H1 (cell line): Measurements from ENCODE around the gene MRPL28. TPM values are rescaled to one million over a fixed set of nuclear protein-coding genes. Genes with fewer than 3 reads are reported as not detected.

Experiments
- CTCF ChIA-PET: fragments of 300-600 bp; sonication (Branson Sonifier 250); formaldehyde crosslinking; loops from one replicate; lab custom pipeline; 2021; ENCODE audit not compliant: partially characterized antibody; lab: Charles Lee
- POLR2A ChIA-PET: fragments of 300-600 bp; sonication (Branson Sonifier 250); formaldehyde crosslinking; loops from one replicate; lab custom pipeline; 2021; ENCODE audit warnings: inconsistent platforms; ENCODE audit not compliant: partially characterized antibody; lab: Charles Lee
- DNase-seq, 2 experiments: peaks; one replicate each; pipeline versions ENCODE4 v3.0.0 to v3.0.0-alpha.2; 2010 to 2022; ENCODE audit warnings: low spot score in 2 of 2, low read depth in 1 of 2, mixed read lengths in 1 of 2
- FAIRE-seq: peaks from 2 replicates; lab custom pipeline; 2011; peaks lifted over from hg19 to GRCh38; lab: Jason Lieb, UNC
- H2AFZ ChIP-seq: 2 replicates; pipeline ENCODE4 v1.8.1; 2012; ENCODE audit warnings: low read length, inconsistent platforms
- H2AK5ac ChIP-seq: 2 replicates; pipeline ENCODE4 v1.6.1; 2013; ENCODE audit warnings: low read depth, low read length
- H2BK120ac ChIP-seq: replicated peaks from 2 replicates; pipeline ENCODE3; 2013; ENCODE audit warnings: low read depth, low read length, inconsistent platforms
- H2BK12ac ChIP-seq: 2 replicates; pipeline ENCODE4 v1.6.1; 2013; ENCODE audit warnings: low read depth, low read length
- H2BK15ac ChIP-seq: 2 replicates; pipeline ENCODE4 v1.6.1; 2013; ENCODE audit warnings: low read length
- H2BK20ac ChIP-seq: 2 replicates; pipeline ENCODE4 v1.6.1; 2013; ENCODE audit warnings: low read length
- H2BK5ac ChIP-seq: 2 replicates; pipeline ENCODE4 v1.6.1; 2013; ENCODE audit warnings: low read depth, low read length
- H3K14ac ChIP-seq: 2 replicates; pipeline ENCODE4 v1.6.1; 2013; ENCODE audit warnings: inconsistent platforms; ENCODE audit not compliant: insufficient read length
- H3K18ac ChIP-seq: 2 replicates; pipeline ENCODE4 v1.6.1; 2013; ENCODE audit warnings: low read length; ENCODE audit errors: extremely low read depth
- H3K23ac ChIP-seq: 2 replicates; pipeline ENCODE4 v1.6.1; 2013; ENCODE audit warnings: inconsistent platforms; ENCODE audit not compliant: insufficient read length
- H3K23me2 ChIP-seq: 2 replicates; pipeline ENCODE4 v1.6.1; 2013; ENCODE audit warnings: low read depth, low read length
- H3K27ac ChIP-seq: 2 replicates; pipeline ENCODE4 v1.6.1; 2011; ENCODE audit warnings: low read depth, low read length, inconsistent platforms
- H3K27me3 ChIP-seq, 4 experiments: replicated peaks in 1 of 4; 1 replicate in 1 of 4; 2 replicates in 3 of 4; pipeline versions ENCODE4 v1.6.1 to v1.8.1; 2011 to 2013; ENCODE audit warnings: low read length in 3 of 4, mild to moderate bottlenecking in 3 of 4, inconsistent platforms in 2 of 4, mixed read lengths in 2 of 4, moderate library complexity in 1 of 4; ENCODE audit not compliant: control insufficient read depth in 3 of 4, insufficient read depth in 3 of 4; ENCODE audit errors: extremely low read depth in 1 of 4
- H3K36me3 ChIP-seq, 4 experiments: 2 replicates each; pipeline versions ENCODE4 v1.6.1 to v1.8.1; 2011 to 2013; ENCODE audit warnings: mild to moderate bottlenecking in 4 of 4, low read length in 3 of 4, moderate library complexity in 2 of 4, control low read depth in 1 of 4, inconsistent platforms in 1 of 4; ENCODE audit not compliant: insufficient read depth in 4 of 4, control insufficient read depth in 2 of 4
- H3K4ac ChIP-seq: replicated peaks from 2 replicates; pipeline ENCODE3; 2013; ENCODE audit warnings: low read length, low read depth, mixed read lengths, inconsistent platforms; ENCODE audit not compliant: insufficient read length
- H3K4me1 ChIP-seq, 4 experiments: replicated peaks in 1 of 4; 1 replicate in 1 of 4; 2 replicates in 3 of 4; pipeline versions ENCODE4 v1.6.1 to v1.8.1; 2011 to 2013; ENCODE audit warnings: low read length in 3 of 4, inconsistent platforms in 2 of 4, mixed read lengths in 1 of 4; ENCODE audit not compliant: insufficient read depth in 4 of 4, control insufficient read depth in 3 of 4
- H3K4me2 ChIP-seq, 2 experiments: 2 replicates each; pipeline versions ENCODE4 v1.6.1 to v1.8.1; 2011 to 2013; ENCODE audit warnings: low read depth in 2 of 2, low read length in 2 of 2, control low read depth in 1 of 2, inconsistent platforms in 1 of 2, mild to moderate bottlenecking in 1 of 2; ENCODE audit not compliant: insufficient read depth in 1 of 2
- H3K4me3 ChIP-seq, 4 experiments: fragments of 200-600, 300-600 bp in 1 of 4; sonication (generic), shearing (Covaris generic), sonication (Bioruptor Twin) in 1 of 4; 2 replicates each; pipeline versions ENCODE4 v1.5.1 to v1.8.1; 2011 to 2016; ENCODE audit warnings: low read length in 4 of 4, low read depth in 3 of 4, control low read depth in 2 of 4, inconsistent platforms in 2 of 4, mild to moderate bottlenecking in 2 of 4, mixed read lengths in 1 of 4, moderate library complexity in 1 of 4; ENCODE audit not compliant: insufficient read depth in 2 of 4; ENCODE audit errors: extremely low read depth in 1 of 4
- H3K56ac ChIP-seq: replicated peaks from 2 replicates; pipeline ENCODE3; 2013; ENCODE audit warnings: low read depth, mild to moderate bottlenecking, mixed read lengths, low read length, inconsistent platforms; ENCODE audit not compliant: insufficient read length
- H3K79me1 ChIP-seq: 2 replicates; pipeline ENCODE4 v1.6.1; 2013; ENCODE audit warnings: low read depth, low read length, control low read depth
- H3K79me2 ChIP-seq, 2 experiments: 2 replicates each; pipeline versions ENCODE4 v1.6.1 to v1.8.1; 2012 to 2013; ENCODE audit warnings: low read length in 2 of 2, mild to moderate bottlenecking in 2 of 2, inconsistent platforms in 1 of 2; ENCODE audit not compliant: insufficient read depth in 2 of 2, control insufficient read depth in 1 of 2
- H3K9ac ChIP-seq, 4 experiments: replicated peaks in 1 of 4; 1 replicate in 1 of 4; 2 replicates in 3 of 4; pipeline versions ENCODE4 v1.6.1 to v1.8.1; 2011 to 2013; ENCODE audit warnings: low read depth in 3 of 4, low read length in 3 of 4, control low read depth in 2 of 4, mild to moderate bottlenecking in 2 of 4, moderate library complexity in 2 of 4, inconsistent platforms in 1 of 4; ENCODE audit errors: extremely low read depth in 1 of 4
- H3K9me3 ChIP-seq, 2 experiments: 2 replicates each; pipeline versions ENCODE4 v1.6.1 to v1.8.1; 2012 to 2013; ENCODE audit warnings: mild to moderate bottlenecking in 2 of 2, moderate library complexity in 2 of 2, control low read depth in 1 of 2, inconsistent platforms in 1 of 2, low read depth in 1 of 2, low read length in 1 of 2, mixed read lengths in 1 of 2; ENCODE audit not compliant: insufficient read depth in 2 of 2
- H4K20me1 ChIP-seq, 2 experiments: replicated peaks in 1 of 2; 2 replicates each; pipeline versions ENCODE3 to v1.8.1; 2011 to 2013; ENCODE audit warnings: inconsistent platforms in 2 of 2, low read length in 2 of 2, mild to moderate bottlenecking in 1 of 2; ENCODE audit not compliant: insufficient read depth in 2 of 2, control insufficient read depth in 1 of 2
- H4K5ac ChIP-seq: 2 replicates; pipeline ENCODE4 v1.6.1; 2013; ENCODE audit warnings: low read length, low read depth, mixed read lengths, inconsistent platforms; ENCODE audit not compliant: insufficient read length
- H4K8ac ChIP-seq: 2 replicates; pipeline ENCODE4 v1.8.0; 2013; ENCODE audit warnings: mild to moderate bottlenecking, moderate library complexity, low read length, inconsistent platforms; ENCODE audit not compliant: insufficient read depth; ENCODE audit errors: extremely low read depth
- H4K91ac ChIP-seq: replicated peaks from 2 replicates; pipeline ENCODE3; 2013; ENCODE audit warnings: low read length, mixed read lengths, inconsistent platforms; ENCODE audit not compliant: insufficient read length
- EP300 ChIP-seq, 2 experiments: IDR thresholded peaks; 1 replicate in 1 of 2; 2 replicates in 1 of 2; pipeline ENCODE4 v1.6.1; 2011 to 2012; ENCODE audit warnings: low read depth in 2 of 2, low read length in 2 of 2, mild to moderate bottlenecking in 2 of 2, borderline replicate concordance in 1 of 2, inconsistent platforms in 1 of 2, moderate library complexity in 1 of 2
- POLR2A ChIP-seq, 2 experiments: IDR thresholded peaks; 1 replicate in 1 of 2; 2 replicates in 1 of 2; pipeline ENCODE4 v1.6.1; 2011; ENCODE audit warnings: low read depth in 2 of 2, low read length in 2 of 2, mild to moderate bottlenecking in 2 of 2; ENCODE audit errors: control extremely low read depth in 1 of 2
- WGBS, 2 experiments: shearing (Covaris generic) in 1 of 2; methylation state at CpG; one replicate each; pipeline versions ENCODE4 v1.1.6 to v1.1.7; 2013 to 2015; ENCODE audit warnings: low lambda C conversion rate in 2 of 2, mixed read lengths in 2 of 2, inconsistent platforms in 1 of 2, low coverage in 1 of 2, missing lambda C conversion rate in 1 of 2; ENCODE audit not compliant: insufficient replicate concordance in 2 of 2, insufficient coverage in 1 of 2, insufficient read length in 1 of 2; ENCODE audit errors: extremely low coverage in 1 of 2, missing lambda C conversion rate in 1 of 2; 5-methylcytosine and 5-hydroxymethylcytosine counted together
- polyA plus RNA-seq, 7 experiments: library from polyadenylated mRNA; depleted of rRNA in 3 of 7; stranded (reverse) in 5 of 7; unstranded in 2 of 7; fragments of >200 nt in 5 of 7; fragments of 200-250 nt in 2 of 7; gene quantifications; 1 replicate in 5 of 7; 2 replicates in 1 of 7; 4 replicates in 1 of 7; pipeline versions ENCODE4 v1.2.1 to v1.2.3, GENCODE V29; 2011 to 2013; ENCODE audit warnings: missing spikeins in 2 of 7, mixed read lengths in 2 of 7
- total RNA-seq: library from RNA; stranded (reverse); fragmentation: NEBNext Ultra II Directional; extraction: Animal tissue kit (Norgen Biotek cat#: 25700); gene quantifications from 2 replicates; pipeline ENCODE4 v1.2.1, GENCODE V29; 2021

Gene MRPL28
- total and polyA plus RNA-seq, 2 of the 8 experiments (the other 6 are each of a cell fraction or from before 2014, with no cell fraction given) = 88.9 to 188 TPM

GRCh38 chr16:400061-400591, 29.8 kb upstream of the MRPL28 start:
- CTCF ChIA-PET = interaction anchor here (0.9 to 1.7 kb wide), 6 partner anchors 8 to 95 kb away, joined by 3 to 9 read pairs (median 4); no protein-coding TSS in a partner anchor
- no peak overlapping the region for H2BK15ac ChIP-seq
- H3K79me1 ChIP-seq = no peaks in the 10 kb centered on the region; the same call in 1 of the 2 replicates
- H2AFZ ChIP-seq = no peak overlapping the region
- H3K18ac ChIP-seq = peak overlapping the region; percentile 32; the same call in 1 of the 2 replicates
- peak overlapping the region; percentile 63 for H2BK5ac ChIP-seq
- peaks cover 2 to 21% of the 10 kb centered on the region in 2 experiments for H4K20me1 ChIP-seq
- H3K79me2 ChIP-seq = no peaks in the 10 kb centered on the region; a peak in 1 of 4 replicates
- no peak overlapping the region for H2BK12ac ChIP-seq
- H4K91ac ChIP-seq = no peak overlapping the region
- WGBS, 2 experiments = 91% methylated on average over 10 of the region's 10 CpGs; no CpG with 5 or more reads in 1 of the 2 experiments
- peaks cover 7 to 18% (median 14%) of the 10 kb centered on the region in 4 experiments; a peak in 6 of 8 replicates for H3K36me3 ChIP-seq
- H3K14ac ChIP-seq = no peak overlapping the region
- TF ChIP-seq POLR2A (IDR thresholded peaks at IDR 0.05; ENCODE audit: control extremely low read depth in 1 of 2, low read depth in 2 of 2, low read length in 2 of 2) (0 out of 3 replicates have a peak, but pooled peaks of 1 of the 2 experiments have one; percentile 13), EP300 (IDR thresholded peaks at IDR 0.05; ENCODE audit: borderline replicate concordance in 1 of 2, low read depth in 2 of 2, low read length in 2 of 2) (no peak)
- H3K4ac ChIP-seq = no peak overlapping the region
- POLR2A ChIA-PET = interaction anchor here (0.7 to 6.7 kb wide), 16 partner anchors 9 to 249 kb away, joined by 3 to 67 read pairs (median 3); partner anchors contain the start of genes CAPN15, NHLRC4 and WDR90
- no peak overlapping the region for H2AK5ac ChIP-seq
- no peak overlapping the region for H3K56ac ChIP-seq
- no peak overlapping the region for H3K23ac ChIP-seq
- H3K4me3 ChIP-seq = peak overlapping the region in 2 of 4 experiments; percentile 12 to 65; a peak in 1 of 8 replicates
- peak in 1 of 2 experiments; percentile 51 for DNase-seq
- H2BK120ac ChIP-seq = no peak overlapping the region
- FAIRE-seq = no peak
- no peak overlapping the region for H3K27ac ChIP-seq
- H4K5ac ChIP-seq = no peak overlapping the region
- H3K4me2 ChIP-seq = peak overlapping the region; percentile 29 to 59; a peak in 2 of 4 replicates
- H3K4me1 ChIP-seq = peaks cover 0 to 26% (median 13%) of the 10 kb centered on the region in 4 experiments; a peak in 6 of 7 replicates
- peaks cover 5% of the 10 kb centered on the region for H3K23me2 ChIP-seq
- H3K9me3 ChIP-seq = no peaks in the 10 kb centered on the region
- H3K9ac ChIP-seq = no peak overlapping the region
- H3K27me3 ChIP-seq = no peaks in the 10 kb centered on the region
- H4K8ac ChIP-seq = no peak overlapping the region
- H2BK20ac ChIP-seq = no peak overlapping the region
